GM18870 (cell line): ENCODE results near the gene ADCY1.
"Not testable (repeated sequence)": the region's sequence is repeated elsewhere in the genome, so short reads cannot be mapped to it uniquely, and the experiment has no call there.

Experiments used
- ATAC-seq: cut with Tn5 transposase; IDR thresholded peaks from one replicate; pipeline ENCODE4 v1.9.1; 2021; ENCODE audit warnings: moderate library complexity; ENCODE audit not compliant: unreplicated experiment

The ADCY1 gene

GRCh38 chr7:45708046-45708950 lies 134.1 kb downstream of the ADCY1 start:
- ATAC-seq, result no peak

DNA sequence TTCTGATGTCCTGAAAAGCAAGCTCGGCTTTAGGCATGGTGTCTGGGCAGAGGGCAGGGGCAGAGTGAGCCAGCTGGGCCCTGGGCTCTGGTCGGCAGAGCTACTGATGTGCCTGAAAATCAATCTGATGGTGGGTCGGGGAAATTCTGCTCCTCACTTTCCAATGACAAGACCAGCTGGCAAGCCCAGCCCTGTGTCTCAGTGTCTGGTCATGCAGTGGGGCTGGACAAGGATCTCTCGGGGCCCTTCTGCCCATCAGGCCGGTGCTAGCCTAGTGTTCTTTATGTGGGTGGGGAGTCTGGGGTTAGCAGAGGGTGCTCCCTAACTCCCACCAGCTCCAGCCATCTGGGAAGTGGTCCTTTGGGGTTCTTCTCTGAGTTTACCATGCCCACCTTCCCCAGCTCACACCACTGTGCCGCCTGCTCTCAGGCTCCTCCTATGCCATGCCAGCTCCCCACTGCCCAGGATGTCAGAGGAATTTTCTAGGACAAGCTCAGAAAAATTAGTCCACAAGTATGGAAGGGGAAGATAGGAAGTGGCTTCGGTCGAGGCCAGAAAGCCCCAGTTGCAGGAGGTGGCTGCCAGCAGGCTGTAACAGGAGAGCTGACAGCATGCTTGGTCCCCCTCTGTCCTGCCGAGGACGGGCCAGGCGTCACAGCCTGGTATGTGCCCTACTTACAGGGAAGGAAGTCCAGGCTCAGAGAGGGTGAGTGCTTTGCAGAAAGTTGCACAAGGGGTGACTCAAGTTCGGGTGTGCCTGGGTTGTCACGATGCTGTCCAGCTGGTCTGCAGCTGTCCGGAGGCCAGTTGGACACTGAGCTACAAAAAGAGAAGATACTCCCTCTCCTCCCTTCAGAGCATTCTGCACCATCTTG lies 135.2 kb downstream of the ADCY1 start:
- ATAC-seq, result no peak

- ATAC-seq, result no peak
These were observed 136.3 kb downstream of the ADCY1 start for GRCh38 chr7:45710271-45711160.

DNA sequence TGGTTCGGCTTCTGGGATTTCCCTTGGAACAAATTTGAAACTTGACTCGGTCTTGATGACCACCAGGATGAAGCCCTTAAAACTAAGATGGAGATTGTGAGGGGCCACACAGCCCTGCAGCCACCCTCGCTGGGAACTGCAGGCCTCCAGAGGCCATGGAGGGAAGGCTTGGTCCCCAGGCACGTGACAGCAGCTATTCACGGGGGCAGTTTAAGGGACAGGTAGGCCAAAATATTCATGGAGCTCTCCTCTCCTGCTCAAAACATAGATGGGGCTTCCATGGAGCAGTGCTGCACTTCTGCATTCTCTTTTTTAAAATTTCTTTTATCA lies 137.0 kb downstream of the ADCY1 start:
- ATAC-seq, result no peak

DNA sequence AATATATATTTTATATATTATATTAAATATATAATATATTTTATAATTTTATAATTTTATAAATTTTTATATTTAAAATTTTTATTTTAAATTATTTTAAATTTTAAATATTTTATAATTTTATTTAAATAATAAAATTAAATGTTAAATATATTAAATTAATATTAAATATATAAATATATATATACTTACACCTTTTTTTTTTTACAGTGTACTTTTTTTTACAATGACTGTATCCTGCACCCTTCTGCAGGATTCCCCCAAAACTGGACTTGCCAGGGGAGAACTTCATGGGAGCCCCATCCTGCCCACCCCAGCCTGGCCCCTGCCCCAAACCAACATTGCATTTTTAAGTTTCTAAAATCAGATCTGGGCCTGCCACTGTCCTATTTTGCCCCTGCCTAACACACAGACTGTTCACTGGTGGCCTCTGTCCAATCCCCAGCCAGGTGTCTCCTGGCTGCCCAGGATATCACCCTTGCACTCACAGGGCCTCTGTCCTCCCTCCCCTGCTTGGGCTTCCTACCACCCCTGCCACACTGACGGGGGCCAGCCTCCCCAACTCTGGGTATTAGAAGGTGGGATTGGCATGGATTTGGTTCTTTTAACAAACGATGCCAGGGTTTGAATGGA lies 138.0 kb downstream of the ADCY1 start:
- no peak for ATAC-seq

- ATAC-seq, result no peak
These were observed 138.9 kb downstream of the ADCY1 start for GRCh38 chr7:45712872-45713668.

- ATAC-seq, result no peak
These were observed 139.7 kb downstream of the ADCY1 start for GRCh38 chr7:45713669-45714520.

DNA sequence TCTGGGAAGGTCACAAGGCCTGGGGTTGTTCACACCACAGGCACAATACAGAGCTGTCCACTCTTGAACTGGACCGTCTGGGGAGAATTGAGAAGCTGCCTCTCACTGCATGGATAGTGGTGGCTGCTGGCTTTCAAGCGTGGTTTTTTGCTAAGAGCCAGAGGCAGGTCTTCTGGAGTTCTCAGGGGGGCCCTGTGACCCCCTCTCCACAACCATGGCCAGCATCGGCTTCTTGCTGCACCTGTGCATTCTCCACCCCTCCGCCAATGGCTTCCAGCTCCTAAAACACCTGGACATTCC lies 140.3 kb downstream of the ADCY1 start:
- ATAC-seq, result no peak

DNA sequence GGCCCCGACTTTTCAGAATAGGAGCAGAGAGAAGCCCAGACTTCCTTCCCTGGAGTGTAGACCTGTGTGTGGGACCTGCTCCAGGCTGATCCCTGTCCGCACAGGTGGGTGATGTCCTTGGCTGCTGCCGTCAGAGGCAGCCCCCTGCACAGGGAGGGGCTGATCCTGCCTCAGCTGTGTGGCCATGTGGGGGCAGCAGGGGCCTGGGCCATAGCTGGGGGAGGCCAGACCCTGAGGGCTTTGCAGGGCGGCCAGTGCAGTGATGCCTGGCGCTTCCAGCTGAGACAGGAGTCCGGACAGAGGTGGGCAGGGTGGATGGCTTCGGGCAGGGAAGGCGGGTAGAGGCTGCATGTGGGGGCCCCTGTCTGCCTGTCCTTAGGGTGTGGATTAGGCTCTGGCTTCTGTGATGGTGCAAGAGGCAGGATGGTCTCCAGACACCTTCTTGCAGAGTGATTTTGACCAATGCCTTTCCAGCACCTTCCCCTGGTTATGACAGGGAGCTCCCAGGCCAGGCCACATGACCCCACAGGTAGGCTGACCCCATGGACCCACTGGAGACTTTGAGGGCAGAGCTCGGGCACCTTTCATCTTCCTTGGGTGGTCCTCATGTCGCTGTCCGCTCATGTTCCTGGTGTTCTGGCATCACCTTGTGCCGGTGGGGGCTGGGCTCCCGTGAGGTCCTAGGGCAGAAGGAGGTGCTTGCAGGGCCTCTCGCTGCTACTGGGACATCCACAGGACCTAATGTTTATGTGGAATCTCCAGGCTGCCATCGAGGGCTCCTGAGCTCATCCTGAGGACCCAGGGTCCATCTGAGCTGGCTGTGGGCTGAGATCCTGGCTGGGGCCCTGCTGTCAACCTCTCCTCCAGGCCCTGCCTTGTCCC lies 141.5 kb downstream of the ADCY1 start:
- no peak for ATAC-seq

DNA sequence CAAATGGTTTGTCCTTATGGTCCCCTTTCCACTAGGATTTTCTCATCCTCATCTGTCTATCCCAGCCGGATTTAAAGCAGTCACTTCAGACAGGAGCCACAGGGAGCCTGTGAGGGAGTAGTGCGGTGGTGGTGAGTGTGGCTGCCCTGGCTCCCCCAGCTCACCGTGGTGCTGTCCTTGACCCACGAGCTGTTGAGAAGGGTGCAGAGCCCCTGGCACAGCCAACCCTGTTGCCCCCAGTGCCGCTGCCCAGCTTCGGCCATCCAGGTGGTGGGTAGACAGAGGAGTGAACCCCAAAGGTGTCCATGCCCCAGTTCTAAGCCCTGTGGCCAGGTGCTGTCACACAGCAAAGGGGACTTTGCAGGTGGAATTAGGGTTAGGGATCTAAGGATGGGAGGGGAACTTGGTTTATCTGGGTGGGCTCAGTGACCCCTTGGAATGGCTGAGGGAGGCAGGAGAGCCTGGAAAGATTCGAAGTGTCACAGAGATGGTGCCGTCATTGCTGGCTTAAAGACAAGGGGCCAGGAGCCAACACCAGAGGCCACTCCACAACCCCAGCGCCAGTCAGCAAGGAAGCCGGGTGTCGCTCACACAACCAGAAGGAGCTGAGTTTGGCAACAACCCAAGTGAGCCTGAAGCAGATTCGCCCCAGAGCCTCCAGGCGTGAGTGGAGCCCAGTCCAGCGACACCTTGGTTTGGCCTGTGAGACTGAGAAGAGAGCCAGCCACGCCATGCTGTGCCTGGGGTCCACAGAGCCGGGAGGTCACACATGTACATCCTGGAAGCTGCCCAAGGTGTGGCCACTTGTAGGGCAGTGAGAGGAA lies 142.4 kb downstream of the ADCY1 start:
- ATAC-seq, result no peak

GRCh38 chr7:45717537-45718235 lies 143.5 kb downstream of the ADCY1 start:
- no peak for ATAC-seq

- no peak for ATAC-seq
These were observed 144.5 kb downstream of the ADCY1 start for GRCh38 chr7:45718464-45719330.

GRCh38 chr7:45720989-45721388 lies 146.8 kb downstream of the ADCY1 start:
- ATAC-seq, result no peak

- no peak for ATAC-seq
These were observed 147.8 kb downstream of the ADCY1 start for GRCh38 chr7:45721686-45722598.

- not testable (repeated sequence) for ATAC-seq
These were observed 151.1 kb downstream of the ADCY1 start for GRCh38 chr7:45725231-45725630.
